GM19397 (cell line): ENCODE measurements around the gene BMAL1.

ENCODE experiments used
- ATAC-seq: cut with Tn5 transposase; IDR thresholded peaks from one replicate; pipeline ENCODE4 v1.9.1; 2021; ENCODE audit warnings: mild to moderate bottlenecking, moderate library complexity; ENCODE audit not compliant: unreplicated experiment

The BMAL1 gene

DNA sequence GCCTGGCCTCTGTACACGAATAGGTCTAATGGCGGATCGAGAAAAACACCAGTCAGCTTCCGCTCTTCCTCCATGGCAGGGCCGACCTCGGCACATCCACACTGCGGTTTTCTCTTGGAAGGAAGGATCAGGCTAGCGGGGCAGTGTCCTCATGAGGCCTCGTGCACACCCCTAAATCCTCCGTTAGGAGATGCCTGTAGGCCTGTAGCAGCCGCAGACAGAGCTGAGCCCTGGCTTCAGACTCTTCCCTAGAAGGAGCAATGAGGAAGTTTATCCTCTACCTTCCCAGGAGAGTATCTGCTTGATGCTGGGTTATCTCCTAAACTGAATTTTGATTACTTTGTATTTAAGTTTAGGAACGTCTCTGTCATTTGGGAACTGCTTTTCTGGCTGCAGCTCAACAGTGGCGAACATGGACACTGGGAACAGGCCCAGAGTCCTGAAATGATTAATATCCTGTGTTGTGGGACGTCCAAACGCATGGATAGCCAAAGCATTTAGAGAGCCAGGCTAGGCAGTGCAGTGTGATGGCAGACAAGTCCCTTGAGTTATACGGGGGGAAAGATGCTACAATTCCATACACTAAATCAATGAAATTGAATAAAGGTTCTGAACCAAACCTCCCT lies 16.5 kb upstream of the BMAL1 start:
- no peak for ATAC-seq

DNA sequence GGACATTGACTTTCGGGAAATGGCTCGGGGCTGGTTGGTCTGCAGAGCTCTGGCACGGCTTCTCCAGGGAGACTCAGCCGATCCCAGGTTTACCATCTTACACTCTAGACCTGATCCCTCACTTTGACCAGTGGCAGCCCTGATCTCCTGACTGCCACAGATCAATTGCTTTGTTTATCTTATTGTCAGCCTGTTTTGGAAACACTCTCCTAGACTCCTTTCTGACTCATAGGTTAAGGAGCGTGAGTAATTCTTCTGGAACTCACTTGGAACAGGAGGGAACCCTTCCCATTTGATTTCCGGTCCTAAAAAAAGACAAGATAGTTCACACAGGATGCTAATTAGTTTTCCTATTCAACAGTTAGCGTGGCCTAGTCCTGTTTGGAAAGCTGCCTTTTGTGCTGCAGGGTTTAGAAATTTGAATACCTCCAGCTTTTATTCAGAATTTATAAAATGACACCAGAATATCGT lies 16.0 kb upstream of the BMAL1 start:
- ATAC-seq = no peak

GRCh38 chr11:13262096-13262495 lies 15.5 kb upstream of the BMAL1 start:
- ATAC-seq = no peak

DNA sequence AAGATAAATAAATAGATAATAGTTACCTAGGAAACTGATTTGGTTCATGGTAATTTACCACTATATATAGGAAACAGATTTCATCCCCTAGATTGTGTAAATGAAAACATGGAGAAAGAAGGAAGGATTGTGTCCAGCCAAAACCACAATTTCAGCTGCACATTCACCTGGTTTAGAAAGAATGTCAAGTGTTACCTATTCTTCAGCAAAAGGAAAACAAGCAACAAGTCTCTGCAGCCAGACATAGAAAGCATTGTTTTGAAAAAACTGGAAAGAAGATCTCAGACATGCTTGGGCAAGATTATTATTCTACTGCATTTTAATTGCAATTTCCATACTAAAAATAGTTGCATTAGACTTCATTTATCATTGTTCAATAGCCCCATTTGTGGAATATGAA lies 8.8 kb upstream of the BMAL1 start:
- ATAC-seq = no peak

GRCh38 chr11:13269775-13270174 lies 7.8 kb upstream of the BMAL1 start:
- ATAC-seq = no peak

GRCh38 chr11:13271060-13271693 lies 6.4 kb upstream of the BMAL1 start:
- no peak for ATAC-seq

DNA sequence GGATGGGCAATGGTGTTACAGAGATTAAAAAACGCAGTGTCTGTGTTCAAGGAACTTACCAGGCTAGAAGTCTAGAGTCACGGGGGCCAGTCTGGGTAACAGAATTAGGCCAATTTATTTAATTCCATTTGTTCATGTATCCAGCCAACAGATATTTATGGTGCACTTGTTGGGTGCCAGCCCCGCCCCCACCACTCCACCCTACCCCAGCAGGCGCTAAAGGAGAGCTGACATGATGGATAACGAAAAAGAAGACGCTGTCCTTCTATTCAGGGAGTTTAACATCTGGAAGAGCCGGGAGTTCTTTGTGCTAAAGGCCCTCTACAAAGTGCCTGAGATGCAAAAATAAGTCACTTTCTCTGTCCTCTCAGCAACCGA lies 1.1 kb upstream of the BMAL1 start:
- ATAC-seq = no peak

DNA sequence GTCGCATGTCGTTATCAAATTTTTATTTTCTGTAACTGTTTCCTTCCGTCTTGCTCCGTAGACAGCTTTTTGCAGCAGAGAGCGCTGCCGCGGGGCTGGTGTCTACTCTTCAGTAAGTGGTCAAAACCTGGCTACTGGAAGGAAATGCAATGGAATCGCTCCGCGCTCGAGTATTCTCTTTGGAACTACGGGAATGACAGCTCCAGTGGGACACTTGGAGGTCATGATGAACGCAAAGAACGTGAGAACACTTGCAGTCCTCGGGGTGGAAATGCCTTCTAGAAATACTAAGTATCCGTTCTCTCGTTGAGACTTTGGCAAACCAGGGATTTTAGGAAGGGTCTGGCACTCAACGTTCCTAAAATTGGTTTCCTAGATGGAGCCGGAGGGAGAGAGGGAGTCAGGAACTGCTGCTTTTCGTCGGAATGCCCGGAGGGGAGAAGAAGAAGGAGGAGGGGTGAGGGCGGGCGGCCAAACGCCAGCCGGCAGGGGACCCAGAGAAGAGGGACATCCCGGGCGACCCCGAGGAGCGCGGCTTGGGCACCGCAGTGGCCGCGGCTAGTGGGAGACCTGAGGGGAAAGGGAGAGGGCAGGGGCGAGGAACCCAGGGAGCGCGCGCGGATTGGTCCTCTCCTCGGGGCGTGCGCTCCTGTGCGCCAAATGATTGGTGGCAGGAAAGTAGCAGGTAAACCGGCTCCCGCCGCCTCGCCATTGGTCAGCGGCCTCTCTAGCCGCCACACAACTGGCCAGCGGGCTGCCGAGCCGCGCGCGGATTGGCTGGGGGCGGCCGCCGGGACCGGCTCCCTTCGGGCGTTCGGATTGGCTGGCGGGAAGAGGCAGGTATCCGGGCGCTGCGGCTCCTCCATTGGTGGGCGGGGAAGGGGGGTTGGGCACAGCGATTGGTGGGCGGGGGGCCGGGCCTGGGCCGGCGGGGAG lies 490 bp upstream of the BMAL1 start:
- peak; percentile 90 for ATAC-seq

DNA sequence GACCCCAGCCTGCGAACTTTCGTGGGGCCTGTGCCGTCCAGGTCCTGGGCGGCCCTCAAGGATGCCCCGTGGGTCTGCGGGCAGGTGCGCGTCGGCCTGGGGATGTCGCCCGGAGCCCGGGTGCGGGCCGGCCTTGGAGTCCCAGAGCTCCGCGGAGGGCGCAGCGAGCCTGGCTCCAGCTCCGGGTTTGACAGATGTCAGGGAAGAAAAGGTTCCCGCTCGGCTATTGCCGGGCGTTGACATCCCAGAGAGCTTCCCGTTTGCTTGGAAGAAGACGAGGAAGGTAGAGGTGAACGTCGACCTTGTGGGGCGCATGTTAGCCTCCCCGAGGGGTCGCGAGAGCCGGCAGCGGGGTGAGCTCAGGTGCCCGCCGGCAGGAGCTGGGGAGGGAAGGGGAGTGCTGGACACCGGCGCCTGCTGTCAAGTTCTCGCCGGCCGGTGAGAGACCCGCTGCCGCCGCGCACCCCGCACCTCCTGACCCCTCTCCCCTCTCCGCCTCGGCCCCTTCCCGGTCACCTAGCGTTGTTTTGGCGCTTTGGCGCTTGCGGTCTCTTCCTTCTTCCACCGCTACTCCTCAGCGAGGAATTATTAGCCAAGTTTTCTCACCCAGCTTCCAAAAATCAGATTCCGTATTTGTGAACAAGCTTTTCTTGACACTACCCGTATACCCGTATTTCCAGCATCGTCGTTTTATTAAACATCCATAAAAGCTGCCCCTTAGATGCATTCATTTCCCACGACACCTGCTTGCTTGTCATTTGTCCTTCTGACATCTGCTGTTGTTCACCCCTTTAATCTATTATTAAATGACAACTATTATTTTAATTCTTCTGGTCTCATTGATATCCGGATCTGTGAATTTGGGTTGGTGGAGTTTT lies 1.3 kb downstream of the BMAL1 start:
- ATAC-seq = peak; percentile 9

DNA sequence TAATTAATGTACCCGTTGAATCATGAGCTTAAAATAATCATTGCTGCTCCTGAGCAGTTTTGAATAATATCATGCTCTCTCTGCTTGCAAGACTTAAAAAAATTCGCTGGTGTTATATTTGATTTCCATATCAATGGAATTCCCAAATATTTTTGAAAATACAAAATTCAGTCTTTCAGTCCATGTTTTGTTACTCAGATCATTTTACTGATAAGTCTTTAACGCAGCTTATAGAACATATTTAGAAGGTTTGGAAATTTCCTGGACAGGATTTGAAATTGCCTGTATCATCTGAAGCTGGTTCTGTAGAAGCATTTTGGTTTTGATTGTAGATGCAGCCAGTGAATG lies 1.9 kb downstream of the BMAL1 start:
- ATAC-seq = no peak

DNA sequence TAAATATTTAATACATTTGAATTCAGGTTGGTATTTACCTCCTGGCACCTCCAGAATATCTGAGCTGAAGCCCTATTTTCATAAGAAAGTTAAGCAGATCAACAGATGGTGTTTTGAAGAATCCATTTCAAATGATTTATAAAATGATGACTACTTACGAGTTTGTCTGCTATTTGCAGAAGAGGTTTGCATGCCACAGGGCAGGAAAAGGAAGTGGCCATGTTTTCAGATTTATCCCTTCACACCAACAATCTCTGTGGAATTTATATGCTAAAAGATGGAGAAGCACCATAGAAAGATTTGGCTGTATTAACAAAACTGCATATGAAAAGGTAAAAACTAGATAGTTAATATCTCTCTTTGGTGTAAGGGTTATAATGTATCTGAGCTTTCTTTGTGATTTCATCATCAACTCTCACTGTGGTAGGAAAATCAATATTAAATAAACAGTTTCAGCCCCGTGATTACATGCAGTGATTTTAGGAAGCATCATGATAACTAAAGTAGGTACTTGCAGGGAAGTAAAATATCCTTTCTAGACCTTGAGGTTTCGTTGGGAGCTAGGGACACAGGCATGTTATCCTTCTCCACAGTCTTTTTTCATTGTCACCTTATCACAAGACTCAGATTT lies 2.6 kb downstream of the BMAL1 start:
- ATAC-seq = no peak

GRCh38 chr11:13280777-13281176 lies 3.2 kb downstream of the BMAL1 start:
- ATAC-seq = no peak

GRCh38 chr11:13283636-13284035 lies 6.0 kb downstream of the BMAL1 start:
- ATAC-seq = no peak

DNA sequence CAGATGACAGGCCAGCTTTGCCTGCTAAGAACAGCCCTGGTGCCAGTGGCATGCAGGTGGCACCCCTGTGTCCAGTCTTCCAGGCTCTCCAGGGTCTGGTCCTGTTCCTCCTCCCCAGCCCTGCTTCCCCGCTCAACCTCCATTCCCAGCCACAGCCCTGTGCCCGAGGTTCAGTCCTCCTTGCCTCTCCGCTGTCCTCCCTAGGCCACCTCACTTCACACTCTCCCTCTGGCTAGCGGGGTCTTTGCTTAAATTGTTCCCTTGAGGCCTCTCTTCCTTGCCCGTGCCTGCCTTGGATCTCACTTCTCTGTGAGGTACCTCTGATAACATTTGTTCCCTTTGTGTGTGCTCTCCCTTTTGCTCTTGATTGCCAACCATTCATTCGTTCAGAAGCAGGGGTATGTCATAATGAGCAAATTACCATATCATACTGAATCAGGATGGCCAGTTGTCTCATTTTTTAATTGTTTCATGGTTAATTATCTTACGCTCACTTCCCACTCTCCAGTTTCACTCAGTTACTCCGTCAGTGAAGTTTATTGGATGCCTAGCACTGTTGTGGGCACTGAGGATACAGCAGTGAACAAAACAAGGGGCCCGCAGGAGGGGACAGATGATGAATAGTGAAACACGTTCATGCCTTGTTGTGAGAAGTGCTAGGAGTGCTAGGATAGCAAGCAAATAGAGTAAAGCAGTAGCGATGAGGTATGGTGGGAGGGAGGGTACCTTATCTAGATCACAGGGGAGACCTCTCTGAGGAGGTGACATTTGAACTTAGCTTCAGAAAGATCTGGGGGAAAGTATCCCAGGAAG lies 7.4 kb downstream of the BMAL1 start:
- no peak for ATAC-seq

DNA sequence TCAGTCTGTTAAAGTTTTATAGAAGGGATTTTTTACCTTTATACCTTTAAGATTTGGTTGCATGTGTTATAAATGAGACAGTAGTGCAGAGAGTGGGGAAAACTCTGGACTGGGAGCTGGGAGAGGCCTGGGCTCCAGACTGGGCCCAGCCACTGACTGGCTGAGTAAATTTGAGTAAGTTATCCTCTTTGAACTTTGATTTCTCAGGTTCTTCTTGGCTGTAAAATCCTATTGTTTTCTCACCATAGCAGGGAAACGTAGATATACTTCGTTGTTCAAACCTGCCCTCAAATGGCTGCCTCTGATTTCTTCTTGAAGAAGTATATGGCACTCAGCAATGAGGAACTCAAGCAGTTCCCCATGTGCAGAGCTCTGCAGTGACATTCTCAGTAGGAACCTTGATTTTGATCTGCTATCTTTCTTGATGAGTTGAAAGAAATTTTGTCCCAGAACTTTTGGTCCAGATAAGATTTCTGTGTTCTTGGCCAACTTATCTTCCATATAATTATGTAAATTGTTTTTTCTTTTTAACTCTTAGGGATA lies 8.8 kb downstream of the BMAL1 start:
- no peak for ATAC-seq

DNA sequence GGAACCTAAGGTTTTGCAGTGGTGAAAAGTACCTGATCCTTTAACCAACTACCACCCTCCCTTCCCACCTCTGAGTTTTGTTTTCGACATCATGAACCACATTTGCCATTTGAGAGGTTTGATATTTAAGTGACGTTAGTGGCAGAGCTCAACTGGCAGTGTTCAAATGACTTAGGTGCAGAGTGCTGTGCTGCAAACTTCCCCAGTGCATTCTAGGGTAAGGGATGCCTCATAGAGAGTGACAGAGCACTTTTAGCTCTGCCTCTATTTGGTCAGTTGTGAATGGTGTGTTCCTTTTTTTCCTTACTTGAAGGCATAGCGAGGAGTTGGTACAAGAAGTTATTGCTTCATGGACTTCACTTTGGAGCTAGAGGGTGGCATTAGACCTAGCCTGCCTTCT lies 9.4 kb downstream of the BMAL1 start:
- ATAC-seq = no peak

GRCh38 chr11:13287681-13288080 lies 10.1 kb downstream of the BMAL1 start:
- no peak for ATAC-seq

DNA sequence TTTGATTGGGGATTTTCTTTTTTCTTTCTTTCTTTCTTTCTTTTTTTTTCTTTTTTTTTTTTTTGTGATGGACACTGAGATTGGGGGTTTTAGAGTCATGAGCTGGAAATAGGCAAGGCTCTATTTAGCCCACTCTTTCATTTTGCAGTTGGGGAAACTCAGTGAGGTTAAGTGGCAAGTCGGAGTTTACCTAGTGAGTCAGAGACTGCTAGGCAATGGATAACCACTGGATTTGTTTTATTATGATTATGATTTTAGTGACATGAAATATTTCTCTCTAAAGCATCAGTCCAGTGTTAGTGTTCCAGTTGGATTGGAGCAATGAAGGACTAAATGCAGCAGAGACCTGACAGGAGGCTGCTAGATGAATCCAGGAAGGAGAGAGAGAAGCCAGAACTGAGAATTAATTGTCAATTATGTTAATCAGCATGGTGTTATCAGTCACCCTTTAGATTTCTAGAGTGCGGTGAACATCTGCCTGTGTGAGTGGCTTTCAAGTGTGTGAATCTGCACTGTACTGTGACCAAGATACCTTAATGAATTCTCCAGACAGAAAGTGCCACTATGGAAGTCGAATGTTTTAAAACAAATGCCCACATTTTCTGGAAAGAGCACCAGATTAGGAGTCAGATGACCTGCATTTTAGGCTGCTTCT lies 10.9 kb downstream of the BMAL1 start:
- peak; percentile 52 for ATAC-seq

GRCh38 chr11:13289081-13289480 lies 11.5 kb downstream of the BMAL1 start:
- no peak for ATAC-seq
